K562 (cell line): Measurements from ENCODE around the gene C11orf65. TPM values are rescaled to one million over a fixed set of nuclear protein-coding genes. Genes with fewer than 3 reads are reported as not detected.

Experiments used
- ATAC-seq: fragments of 200-7000 bp; cut with Tn5 transposase; 3 replicates; pipeline ENCODE4 v1.9.1; 2020; ENCODE audit warnings: moderate library complexity
- BruUV-seq: library from RNA; stranded (reverse); fragments of 400-500 nt; replicated peaks from 2 replicates; lab custom pipeline; 2021; lab: Mats Ljungman, UMichigan
- CTCF ChIA-PET: fragments of 300-600 bp; formaldehyde crosslinking; extraction: SDS; loops from one replicate; lab custom pipeline; 2021; ENCODE audit warnings: low intra/inter-chr PET ratio; lab: Yijun Ruan, JAX
- POLR2A ChIA-PET: fragments of 300-600, 350-650 bp; sonication (Branson Sonifier 250); formaldehyde crosslinking; extraction: SDS; loops from one replicate; lab custom pipeline; 2021; ENCODE audit warnings: antibody characterized with exemption, inconsistent platforms; lab: Yijun Ruan, JAX
- DNase-seq, 4 experiments: peaks; one replicate each; pipeline versions ENCODE4 v3.0.0 to v3.0.0-alpha.2; 2011 to 2018; ENCODE audit warnings: low spot score in 3 of 4, mixed read lengths in 3 of 4; ENCODE audit errors: extremely low read depth in 1 of 4
- FAIRE-seq: peaks from 2 replicates; lab custom pipeline; 2011; peaks lifted over from hg19 to GRCh38; lab: Jason Lieb, UNC
- H2AFZ ChIP-seq: 2 replicates; pipeline ENCODE4 v1.6.0; 2011; ENCODE audit warnings: low read depth, low read length, control low read depth, inconsistent platforms
- H3K27ac ChIP-seq: fragments of 200-600 bp; 3 replicates; pipeline ENCODE4 v1.8.0; 2011; ENCODE audit warnings: low read depth, mild to moderate bottlenecking, control low read depth, inconsistent platforms, low read length, moderate library complexity, mixed read lengths; ENCODE audit errors: extremely low read depth
- H3K27me3 ChIP-seq, 2 experiments: fragments of 300-600 bp in 1 of 2; 2 replicates in 1 of 2; 3 replicates in 1 of 2; pipeline versions ENCODE4 v1.6.0 to v1.8.0; 2011; ENCODE audit warnings: inconsistent platforms in 2 of 2, low read length in 2 of 2, mild to moderate bottlenecking in 1 of 2, mixed read lengths in 1 of 2, moderate library complexity in 1 of 2; ENCODE audit not compliant: control insufficient read depth in 2 of 2, insufficient read depth in 2 of 2
- H3K36me3 ChIP-seq: fragments of 300-600 bp; 3 replicates; pipeline ENCODE4 v1.8.0; 2011; ENCODE audit warnings: mild to moderate bottlenecking, low read length, inconsistent platforms; ENCODE audit not compliant: control insufficient read depth, insufficient read depth
- H3K4me1 ChIP-seq, 2 experiments: fragments of 200-600 bp in 1 of 2; replicated peaks in 1 of 2; 2 replicates in 1 of 2; 3 replicates in 1 of 2; pipeline versions ENCODE4 v1.5.1 to v1.8.0; 2011; ENCODE audit warnings: inconsistent platforms in 2 of 2, low read length in 2 of 2, mild to moderate bottlenecking in 1 of 2, mixed read lengths in 1 of 2, moderate library complexity in 1 of 2; ENCODE audit not compliant: control insufficient read depth in 2 of 2, insufficient read depth in 2 of 2
- H3K4me2 ChIP-seq: 2 replicates; pipeline ENCODE4 v1.6.1; 2011; ENCODE audit warnings: low read length, control low read depth, inconsistent platforms, mixed read lengths; ENCODE audit not compliant: insufficient read depth
- H3K4me3 ChIP-seq: fragments of 200-600 bp; sonication (generic), shearing (Covaris generic); 2 replicates; pipeline ENCODE4 v1.5.1; 2016; ENCODE audit warnings: control low read depth, inconsistent platforms
- H3K79me2 ChIP-seq: fragments of 200-600 bp; 3 replicates; pipeline ENCODE4 v1.8.0; 2011; ENCODE audit warnings: low read length, inconsistent platforms; ENCODE audit not compliant: control insufficient read depth, insufficient read depth
- H3K9ac ChIP-seq, 2 experiments: 2 replicates each; pipeline versions ENCODE4 v1.6.0 to v1.6.1; 2011; ENCODE audit warnings: low read depth in 2 of 2, low read length in 2 of 2, control low read depth in 1 of 2, inconsistent platforms in 1 of 2, mild to moderate bottlenecking in 1 of 2, mixed read lengths in 1 of 2; ENCODE audit not compliant: insufficient read depth in 1 of 2
- H3K9me1 ChIP-seq: one replicate; pipeline ENCODE4 v1.6.0; 2011; ENCODE audit warnings: inconsistent platforms, mild to moderate bottlenecking, low read length, moderate library complexity; ENCODE audit not compliant: control insufficient read depth, insufficient read depth
- H3K9me3 ChIP-seq: replicated peaks from 2 replicates; pipeline ENCODE4 v1.5.1; 2011; ENCODE audit warnings: low read depth, low read length, inconsistent platforms; ENCODE audit not compliant: control insufficient read depth, insufficient read depth
- H4K20me1 ChIP-seq: replicated peaks from 2 replicates; pipeline ENCODE4 v1.6.1; 2011; ENCODE audit warnings: low read length, inconsistent platforms, mixed read lengths; ENCODE audit not compliant: control insufficient read depth, insufficient read depth
- CBFA2T2 ChIP-seq: fragments of 450-650 bp; conservative IDR thresholded peaks from 2 replicates; pipeline ENCODE4 v1.6.1; 2017; ENCODE audit warnings: mild to moderate bottlenecking
- CBX3 ChIP-seq, 2 experiments: IDR thresholded peaks; 1 replicate in 1 of 2; 2 replicates in 1 of 2; pipeline ENCODE4 v1.6.1; 2012; ENCODE audit warnings: inconsistent platforms in 2 of 2, low read length in 2 of 2, borderline replicate concordance in 1 of 2, control low read depth in 1 of 2
- MED1 ChIP-seq: sonication (generic); formaldehyde crosslinking; IDR thresholded peaks from 2 replicates; pipeline ENCODE4 v1.8.1; 2023; ENCODE audit warnings: missing genetic modification reagents, borderline replicate concordance
- NFE2L1 ChIP-seq: fragments of 450-650 bp; IDR thresholded peaks from 2 replicates; pipeline ENCODE4 v1.6.1; 2016; ENCODE audit warnings: missing genetic modification characterization, low read depth, mild to moderate bottlenecking, missing compliant biosample characterization, moderate library complexity, borderline replicate concordance
- PHF8 ChIP-seq: fragments of 200-600 bp; sonication (generic); IDR thresholded peaks from 2 replicates; pipeline ENCODE4 v1.6.1; 2012; ENCODE audit warnings: mixed run types, mild to moderate bottlenecking, inconsistent platforms, low read length, moderate library complexity, borderline replicate concordance
- RBM25 ChIP-seq: fragments of 200-400 bp; formaldehyde crosslinking; IDR thresholded peaks from 2 replicates; pipeline ENCODE4 v1.6.1; 2018; ENCODE audit warnings: low read length, low read depth, moderate library complexity; ENCODE audit not compliant: severe bottlenecking
- RBM34 ChIP-seq: fragments of 200-400 bp; formaldehyde crosslinking; IDR thresholded peaks from 2 replicates; pipeline ENCODE4 v1.6.1; 2018; ENCODE audit warnings: low read length, borderline replicate concordance; ENCODE audit not compliant: insufficient read depth
- RHOXF2B ChIP-seq: fragments of 250-450 bp; sonication (Bioruptor Pico); conservative IDR thresholded peaks from 2 replicates; pipeline ENCODE4 v1.5.1; 2021
- SMAD3 ChIP-seq: fragments of 450-650 bp; formaldehyde crosslinking; conservative IDR thresholded peaks from 2 replicates; pipeline ENCODE4 v1.4.0; 2020; ENCODE audit warnings: mild to moderate bottlenecking
- SP2 ChIP-seq: IDR thresholded peaks from 2 replicates; pipeline ENCODE4 v1.6.1; 2011; ENCODE audit warnings: mild to moderate bottlenecking, low read depth, low read length, moderate library complexity; ENCODE audit not compliant: poor library complexity, severe bottlenecking; ENCODE audit errors: extremely low read depth
- TEAD1 ChIP-seq, 2 experiments: fragments of 450-650 bp in 1 of 2; sonication (generic) in 1 of 2; formaldehyde crosslinking; IDR thresholded peaks; 2 replicates each; pipeline versions ENCODE4 v1.4.0 to v1.8.0; 2020 to 2022; ENCODE audit warnings: mild to moderate bottlenecking in 2 of 2, missing genetic modification reagents in 1 of 2
- TSC22D4 ChIP-seq: fragments of 450-650 bp; IDR thresholded peaks from 2 replicates; pipeline ENCODE4 v1.6.1; 2016; ENCODE audit warnings: missing genetic modification characterization, missing biosample characterization, control low read depth
- ZC3H4 ChIP-seq: sonication (generic); formaldehyde crosslinking; IDR thresholded peaks from 2 replicates; pipeline ENCODE4 v1.9.0; 2021; ENCODE audit warnings: missing genetic modification reagents, borderline replicate concordance
- ZNF445 ChIP-seq: fragments of 250-450 bp; sonication (Bioruptor Pico); IDR thresholded peaks from 2 replicates; pipeline ENCODE4 v1.4.0; 2020; ENCODE audit warnings: low read depth, mild to moderate bottlenecking, moderate library complexity
- ZNF77 ChIP-seq: fragments of 250-450 bp; sonication (Bioruptor Pico); IDR thresholded peaks from 2 replicates; pipeline ENCODE4 v1.5.0; 2020
- WGBS: fragments of 100-300 bp; shearing (Covaris generic); methylation state at CpG from one replicate; pipeline ENCODE4 v1.1.6; 2016; ENCODE audit warnings: low coverage, mixed read lengths; ENCODE audit not compliant: insufficient coverage; ENCODE audit errors: missing lambda C conversion rate; 5-methylcytosine and 5-hydroxymethylcytosine counted together
- in situ Hi-C: fragments of 300-500 bp; cut with MboI; formaldehyde crosslinking; loops from 4 replicates; pipeline ENCODE4 v1.15.0; 2018; ENCODE audit warnings: inconsistent platforms, mixed read lengths
- intact Hi-C: fragments of 100-400 bp; cut with micrococcal nuclease; formaldehyde crosslinking; loops from 2 replicates; pipeline ENCODE4 v1.14.2; 2022
- polyA plus RNA-seq, 8 experiments: library from polyadenylated mRNA; depleted of rRNA in 4 of 8; stranded (reverse) in 5 of 8; unstranded in 3 of 8; fragments of >200 nt; fragmentation: Nextera tagmentation in 2 of 8; fragmentation: Illumina TruSeq in 1 of 8; extraction: Ambion mirVana in 2 of 8; extraction: Trizol in 1 of 8; gene quantifications; 2 replicates each; pipeline versions ENCODE4 v1.2.1 to v1.2.3, GENCODE V29; 2011 to 2014; ENCODE audit warnings: inconsistent platforms in 1 of 8, missing spikeins in 1 of 8
- total RNA-seq, 7 experiments: library from RNA; depleted of rRNA in 6 of 7; stranded (reverse); fragments of >200 nt in 6 of 7; fragmentation: Illumina TruSeq in 2 of 7; extraction: Trizol in 2 of 7; gene quantifications; 2 replicates each; pipeline versions ENCODE4 v1.2.1 to v1.2.3, GENCODE V29; 2011 to 2021; ENCODE audit warnings: low replicate concordance in 1 of 7

Gene C11orf65
- total and polyA plus RNA-seq, 9 of the 15 experiments (the other 6 are each of a cell fraction or from before 2014, with no cell fraction given): 1.0 to 2.1 (median 1.2) TPM

- FAIRE-seq: no peak
- BruUV-seq: no TSS peak
- POLR2A ChIA-PET: no interaction called here
Measured at GRCh38 chr11:108414958-108415357, 52.4 kb downstream of the C11orf65 start.

GRCh38 chr11:108405706-108406105 is 61.6 kb downstream of the C11orf65 start:
- ATAC-seq (no peak), FAIRE-seq (no peak), DNase-seq (no peak)
- H3K4me2 ChIP-seq: no peak overlapping the region
- CTCF ChIA-PET: no interaction called here
- H3K9me3 ChIP-seq: no peaks in the 10 kb centered on the region; the same call in 1 of the 2 replicates
- BruUV-seq: no TSS peak
- H3K36me3 ChIP-seq: no peaks in the 10 kb centered on the region
- in situ Hi-C loops: no loop called here
- no peaks in the 10 kb centered on the region for H3K9me1 ChIP-seq
- intact Hi-C loops: no loop called here
- POLR2A ChIA-PET: no interaction called here
- H2AFZ ChIP-seq: no peak overlapping the region
- H4K20me1 ChIP-seq: no peaks in the 10 kb centered on the region
- H3K79me2 ChIP-seq: no peaks in the 10 kb centered on the region
- H3K9ac ChIP-seq: no peak overlapping the region
- WGBS: 40% methylated on average over 1 of the region's 1 CpG
- peaks cover 6 to 8% of the 10 kb centered on the region in 2 experiments; a peak in 4 of 5 replicates for H3K4me1 ChIP-seq
- H3K27me3 ChIP-seq: no peaks in the 10 kb centered on the region
- no peak overlapping the region for H3K4me3 ChIP-seq
- H3K27ac ChIP-seq: no peak overlapping the region
- TF ChIP-seq TEAD1 (CRISPR knock-in tag; IDR thresholded peaks at IDR 0.05) (no peak), NFE2L1 (tag) (no peak), SMAD3 (CRISPR knock-in tag) (no peak)

More at GRCh38 chr11:108414958-108415357, 52.4 kb downstream of the C11orf65 start:
- in situ Hi-C loops: loop anchor here (10.0 kb wide), 1 partner anchor 230 kb away; no protein-coding TSS in a partner anchor
- Histone ChIP-seq H3K4me2 (no peak overlapping the region), H3K9me1 (no peaks in the 10 kb centered on the region), H3K27me3 (no peaks in the 10 kb centered on the region), H3K36me3 (no peaks in the 10 kb centered on the region), H3K27ac (no peak overlapping the region), H2AFZ (no peak overlapping the region), H4K20me1 (no peaks in the 10 kb centered on the region), H3K79me2 (no peaks in the 10 kb centered on the region), H3K4me1 (no peaks in the 10 kb centered on the region), H3K4me3 (no peak overlapping the region), H3K9me3 (no peaks in the 10 kb centered on the region), H3K9ac (no peak overlapping the region)
- no peak for TF ChIP-seq CBFA2T2
- TF ChIP-seq PHF8: no peak
- no peak for TF ChIP-seq RHOXF2B
- no peak for TF ChIP-seq ZNF77 (CRISPR knock-in tag)
- peak; percentile 62 for TF ChIP-seq RBM25
- no peak for TF ChIP-seq MED1
- TF ChIP-seq TSC22D4 (tag): no peak
- peak in 1 of 2 experiments; percentile 55; a peak in 1 of 3 replicates for TF ChIP-seq CBX3 (IDR thresholded peaks at IDR 0.05; ENCODE audit: borderline replicate concordance in 1 of 2, low read length in 2 of 2)
- TF ChIP-seq ZNF445 (CRISPR knock-in tag): no peak
- no peak for TF ChIP-seq SP2
- no peak for TF ChIP-seq ZC3H4 (CRISPR knock-in tag)
- TF ChIP-seq RBM34: no peak
- CTCF ChIA-PET: no interaction called here
- intact Hi-C loops: loop anchor here (10.0 kb wide), 1 partner anchor 190 kb away; the partner anchor contains the start of genes ATM and NPAT
- ATAC-seq: no peak
- DNase-seq: no peak
